Measurements from ENCODE around the gene TMEM168. TPM values are rescaled to one million over a fixed set of nuclear protein-coding genes. Genes with fewer than 3 reads are reported as not detected.

TMEM168 gene
- total and polyA plus RNA-seq, 2 donors (not counting 1 experiment from before 2014, with no cell fraction given) = 19.3 to 27.2 TPM

GRCh38 chr7:112714917-112715316 lies 75.3 kb downstream of the TMEM168 start:
- H3K27ac ChIP-seq (ENCODE audit: insufficient read depth, low read length) = no peak overlapping the region
- H3K36me3 ChIP-seq (ENCODE audit: control insufficient read depth, insufficient read depth, low read length) = no peaks in the 10 kb centered on the region
- H2AFZ ChIP-seq (ENCODE audit: low read length) = no peak overlapping the region
- no peaks in the 10 kb centered on the region for H3K27me3 ChIP-seq (ENCODE audit: control insufficient read depth, insufficient read depth, low read length)
- H3K79me2 ChIP-seq (ENCODE audit: control insufficient read depth, insufficient read depth, low read length) = no peaks in the 10 kb centered on the region
- no peaks in the 10 kb centered on the region for H4K20me1 ChIP-seq (ENCODE audit: control insufficient read depth, extremely low read depth, insufficient read depth, low read length)
- no peak overlapping the region for H3K9ac ChIP-seq (ENCODE audit: insufficient read depth, low read length)
- TF ChIP-seq EZH2 (IDR thresholded peaks at IDR 0.05; ENCODE audit: low read length, missing control alignments) (no peak), CTCF (conservative IDR thresholded peaks at IDR 0.05 in 1 of 2, IDR thresholded peaks at IDR 0.05 in 1 of 2; ENCODE audit: low read depth in 1 of 2, low read length in 2 of 2) (no peak)
- DNase-seq (ENCODE audit: low read depth in 2 of 2) = no peak
- H3K9me3 ChIP-seq (ENCODE audit: control insufficient read depth, insufficient read depth, low read depth, low read length) = no peaks in the 10 kb centered on the region
- no peak overlapping the region for H3K4me2 ChIP-seq (ENCODE audit: extremely low read depth, insufficient read depth, low read length)
- H3K4me3 ChIP-seq (replicated peaks in 1 of 4; ENCODE audit: control extremely low read depth in 1 of 4, insufficient read depth in 1 of 4, low read depth in 3 of 4, low read length in 4 of 4) = no peak overlapping the region
- no peaks in the 10 kb centered on the region for H3K4me1 ChIP-seq (ENCODE audit: control insufficient read depth, extremely low read depth, insufficient read depth, low read length)

All from fibroblast of lung (primary cell).